Ascending aorta (tissue), 2 donors: ENCODE measurements around the gene FBRSL1. TPM values are rescaled to one million over a fixed set of nuclear protein-coding genes. Genes with fewer than 3 reads are reported as not detected.
"Not testable (repeated sequence)": the region's sequence is repeated elsewhere in the genome, so short reads cannot be mapped to it uniquely, and the experiment has no call there.

Experiments
- DNase-seq, 2 donors: peaks; one replicate each; pipeline ENCODE4 v3.0.0-alpha.2; 2019; ENCODE audit warnings: low spot score in 2 of 2
- H3K27ac ChIP-seq, 2 donors: fragments of 200-600 bp; sonication (generic); one replicate each; pipeline ENCODE4 v1.5.1; 2016 to 2017; ENCODE audit warnings: mild to moderate bottlenecking in 1 of 2
- H3K27me3 ChIP-seq: fragments of 200-600 bp; sonication (generic); one replicate; pipeline ENCODE4 v1.5.1; 2017
- H3K36me3 ChIP-seq, 2 donors: fragments of 200-600 bp; sonication (generic); one replicate each; pipeline ENCODE4 v1.5.1; 2016
- H3K4me1 ChIP-seq, 2 donors: fragments of 200-600 bp; sonication (generic); one replicate each; pipeline ENCODE4 v1.5.1; 2016 to 2017; ENCODE audit warnings: mild to moderate bottlenecking in 1 of 2
- H3K4me3 ChIP-seq, 2 donors: fragments of 200-600 bp; sonication (generic); one replicate each; pipeline ENCODE4 v1.5.1; 2016 to 2017; ENCODE audit warnings: mild to moderate bottlenecking in 1 of 2
- H3K9me3 ChIP-seq, 2 donors: fragments of 200-600 bp; sonication (generic); one replicate each; pipeline ENCODE4 v1.5.1; 2016
- intact Hi-C: fragments of 100-400 bp; cut with DNase I; formaldehyde crosslinking; loops from one replicate; pipeline ENCODE4 v1.15.1; 2023
- total RNA-seq: library from RNA; depleted of rRNA; stranded (reverse); fragments of >200 nt; gene quantifications from one replicate; pipeline ENCODE4 v1.1.0, GENCODE V29; 2016
- TF ChIP-seq, protein P1 (sequence below), 3 experiments: fragments of 200-600 bp in 2 of 3; fragments of 450-650 bp in 1 of 3; sonication (generic) in 2 of 3; IDR thresholded peaks; one replicate each; pipeline ENCODE4 v1.5.1; 2016 to 2019; ENCODE audit warnings: antibody characterized with exemption in 3 of 3, mild to moderate bottlenecking in 1 of 3, moderate library complexity in 1 of 3

The FBRSL1 gene
- total RNA-seq, 1 donor from 2014 or later, result 40.7 TPM

GRCh38 chr12:132471858-132472255 is 18.1 kb upstream of the FBRSL1 start:
- no peak overlapping the region for H3K4me3 ChIP-seq
- intact Hi-C loops, result no loop called here
- H3K9me3 ChIP-seq, result no peaks in the 10 kb centered on the region
- H3K27ac ChIP-seq, result no peak overlapping the region
- no peaks in the 10 kb centered on the region for H3K27me3 ChIP-seq
- no peaks in the 10 kb centered on the region for H3K36me3 ChIP-seq
- DNase-seq, result no peak
- H3K4me1 ChIP-seq, result no peaks in the 10 kb centered on the region
- TF ChIP-seq, protein P1, sequence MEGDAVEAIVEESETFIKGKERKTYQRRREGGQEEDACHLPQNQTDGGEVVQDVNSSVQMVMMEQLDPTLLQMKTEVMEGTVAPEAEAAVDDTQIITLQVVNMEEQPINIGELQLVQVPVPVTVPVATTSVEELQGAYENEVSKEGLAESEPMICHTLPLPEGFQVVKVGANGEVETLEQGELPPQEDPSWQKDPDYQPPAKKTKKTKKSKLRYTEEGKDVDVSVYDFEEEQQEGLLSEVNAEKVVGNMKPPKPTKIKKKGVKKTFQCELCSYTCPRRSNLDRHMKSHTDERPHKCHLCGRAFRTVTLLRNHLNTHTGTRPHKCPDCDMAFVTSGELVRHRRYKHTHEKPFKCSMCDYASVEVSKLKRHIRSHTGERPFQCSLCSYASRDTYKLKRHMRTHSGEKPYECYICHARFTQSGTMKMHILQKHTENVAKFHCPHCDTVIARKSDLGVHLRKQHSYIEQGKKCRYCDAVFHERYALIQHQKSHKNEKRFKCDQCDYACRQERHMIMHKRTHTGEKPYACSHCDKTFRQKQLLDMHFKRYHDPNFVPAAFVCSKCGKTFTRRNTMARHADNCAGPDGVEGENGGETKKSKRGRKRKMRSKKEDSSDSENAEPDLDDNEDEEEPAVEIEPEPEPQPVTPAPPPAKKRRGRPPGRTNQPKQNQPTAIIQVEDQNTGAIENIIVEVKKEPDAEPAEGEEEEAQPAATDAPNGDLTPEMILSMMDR (IDR thresholded peaks at IDR 0.05), result no peak

- Histone ChIP-seq H3K4me3 (no peak overlapping the region), H3K36me3 (no peaks in the 10 kb centered on the region), H3K27ac (no peak overlapping the region), H3K4me1 (no peaks in the 10 kb centered on the region), H3K27me3 (no peaks in the 10 kb centered on the region), H3K9me3 (no peaks in the 10 kb centered on the region)
- intact Hi-C loops, result no loop called here
- TF ChIP-seq, protein P1 (IDR thresholded peaks at IDR 0.05), result no peak
- DNase-seq, result no peak
These were observed 17.6 kb upstream of the FBRSL1 start for GRCh38 chr12:132472386-132472785.

- Histone ChIP-seq H3K27me3 (no peaks in the 10 kb centered on the region), H3K36me3 (no peaks in the 10 kb centered on the region), H3K9me3 (no peaks in the 10 kb centered on the region), H3K4me3 (no peak overlapping the region), H3K27ac (no peak overlapping the region), H3K4me1 (no peaks in the 10 kb centered on the region)
- intact Hi-C loops, result no loop called here
- TF ChIP-seq, protein P1 (IDR thresholded peaks at IDR 0.05), result no peak
- DNase-seq, result no peak
These were observed 15.7 kb upstream of the FBRSL1 start for GRCh38 chr12:132474237-132474741.

GRCh38 chr12:132474799-132475303 is 15.1 kb upstream of the FBRSL1 start:
- H3K4me1 ChIP-seq, H3K9me3 ChIP-seq, H3K36me3 ChIP-seq, H3K27ac ChIP-seq, DNase-seq, intact Hi-C loops, H3K27me3 ChIP-seq, H3K4me3 ChIP-seq: not testable (repeated sequence)

DNA sequence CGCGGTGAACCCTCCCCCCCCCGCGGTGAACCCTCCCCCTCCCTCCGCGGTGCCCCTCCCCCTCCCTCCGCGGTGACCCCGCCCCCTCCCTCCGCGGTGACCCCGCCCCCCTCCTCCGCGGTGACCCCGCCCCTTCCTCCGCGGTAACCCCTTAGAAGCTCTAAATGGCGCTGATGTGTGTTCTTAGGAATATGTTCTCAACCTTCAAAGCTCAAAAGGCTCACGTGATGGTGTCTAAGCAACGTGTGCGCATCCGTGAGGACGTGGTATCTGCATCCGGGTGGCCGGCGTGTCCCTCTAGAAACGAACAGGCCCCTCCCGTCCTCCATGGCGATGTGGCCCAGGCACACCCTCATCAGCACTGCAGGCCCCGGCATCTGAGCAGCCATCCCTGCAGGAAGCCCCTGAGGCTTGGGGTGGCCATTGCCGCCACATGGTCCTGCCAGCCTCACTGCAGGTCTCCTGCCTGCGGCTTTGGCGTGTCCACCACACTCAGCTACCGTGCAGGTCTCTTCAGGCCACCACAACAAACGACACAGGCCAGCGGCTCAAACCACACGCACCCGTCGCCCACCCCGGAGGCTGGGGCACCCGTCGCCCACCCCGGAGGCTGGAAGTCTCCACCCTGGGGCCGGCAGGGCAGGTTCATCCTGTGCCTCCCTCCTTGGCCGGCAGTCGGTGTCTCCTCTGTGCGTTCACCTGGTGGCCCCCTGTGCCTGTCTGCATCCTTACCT is 14.5 kb upstream of the FBRSL1 start:
- no peaks in the 10 kb centered on the region for H3K36me3 ChIP-seq
- no peak overlapping the region for H3K27ac ChIP-seq
- DNase-seq, result no peak
- TF ChIP-seq, protein P1 (IDR thresholded peaks at IDR 0.05), result no peak
- no peak overlapping the region for H3K4me3 ChIP-seq
- no peaks in the 10 kb centered on the region for H3K4me1 ChIP-seq
- H3K9me3 ChIP-seq, result no peaks in the 10 kb centered on the region
- no peaks in the 10 kb centered on the region for H3K27me3 ChIP-seq
- intact Hi-C loops, result no loop called here

GRCh38 chr12:132476038-132476414 is 13.9 kb upstream of the FBRSL1 start:
- TF ChIP-seq, protein P1 (IDR thresholded peaks at IDR 0.05), result no peak
- intact Hi-C loops, result no loop called here
- no peaks in the 10 kb centered on the region for H3K27me3 ChIP-seq

More at GRCh38 chr12:132476038-132476414, 13.9 kb upstream of the FBRSL1 start:
- Histone ChIP-seq H3K27ac (no peak overlapping the region), H3K4me3 (no peak overlapping the region), H3K4me1 (no peaks in the 10 kb centered on the region), H3K36me3 (no peaks in the 10 kb centered on the region), H3K9me3 (no peaks in the 10 kb centered on the region)
- no peak for DNase-seq
